ENCODE results near the gene AKAP12. TPM values are rescaled to one million over a fixed set of nuclear protein-coding genes. Genes with fewer than 3 reads are reported as not detected.

The AKAP12 gene
- total RNA-seq, 1 experiment from 2014 or later, result 109 TPM

- peak overlapping the region; percentile 69 for H3K27ac ChIP-seq (ENCODE audit: low read length)
- no peaks in the 10 kb centered on the region for H3K9me3 ChIP-seq (ENCODE audit: low read length)
- peaks cover 14% of the 10 kb centered on the region for H3K36me3 ChIP-seq (ENCODE audit: low read depth, low read length)
- H3K9me2 ChIP-seq (replicated peaks; ENCODE audit: low read length), result no peaks in the 10 kb centered on the region
- 0 out of 2 replicates have a peak overlapping the region, but pooled peaks have one; percentile 57 for H3K4me2 ChIP-seq (ENCODE audit: low read length)
- BruUV-seq (replicated peaks), result no TSS peak
- no peak for TF ChIP-seq EZH2 (IDR thresholded peaks at IDR 0.05; ENCODE audit: low read length, unreplicated experiment)
- no peak for TF ChIP-seq EZH2phosphoT487 (IDR thresholded peaks at IDR 0.05; ENCODE audit: borderline replicate concordance, low read length)
- no peak for TF ChIP-seq CTCF (conservative IDR thresholded peaks at IDR 0.05; ENCODE audit: low read depth, low read length)
- H4K20me1 ChIP-seq (ENCODE audit: low read length), result 0 out of 2 replicates have a peak, but pooled peaks cover 5% of the 10 kb centered on the region
- H3K9ac ChIP-seq (ENCODE audit: low read length), result no peak overlapping the region
- no peak overlapping the region for H2AFZ ChIP-seq (ENCODE audit: low read length)
- H3K4me1 ChIP-seq (ENCODE audit: insufficient read depth, low read length), result peaks cover 18% of the 10 kb centered on the region
- H3K79me2 ChIP-seq (ENCODE audit: low read length), result peaks cover 87% of the 10 kb centered on the region
- peaks cover 6% of the 10 kb centered on the region for H3F3A ChIP-seq (ENCODE audit: low read length, unreplicated experiment)
- ChIA-PET CTCF (no interaction called here), POLR2A (ENCODE audit: unreplicated experiment) (no interaction called here)
- ATAC-seq, result peak; percentile 79
- H3K27me3 ChIP-seq (ENCODE audit: low read length), result no peaks in the 10 kb centered on the region
- DNase-seq, result peak; percentile 65
- H3K4me3 ChIP-seq (ENCODE audit: low read length), result no peak overlapping the region
- intact Hi-C loops (cut with micrococcal nuclease), result no loop called here
Measured at GRCh38 chr6:151400473-151400872, 160.7 kb downstream of the AKAP12 start.

- intact Hi-C loops (cut with micrococcal nuclease), result no loop called here
- Histone ChIP-seq H2AFZ (ENCODE audit: low read length) (no peak overlapping the region), H3K4me2 (ENCODE audit: low read length) (no peak overlapping the region), H3K4me3 (ENCODE audit: low read length) (no peak overlapping the region), H3K36me3 (ENCODE audit: low read depth, low read length) (peaks cover 20% of the 10 kb centered on the region), H3K4me1 (ENCODE audit: insufficient read depth, low read length) (peaks cover 18% of the 10 kb centered on the region), H3K27ac (ENCODE audit: low read length) (no peak overlapping the region), H3K27me3 (ENCODE audit: low read length) (no peaks in the 10 kb centered on the region), H4K20me1 (ENCODE audit: low read length) (0 out of 2 replicates have a peak, but pooled peaks cover 5% of the 10 kb centered on the region), H3K79me2 (ENCODE audit: low read length) (peaks cover 69% of the 10 kb centered on the region), H3K9me2 (replicated peaks; ENCODE audit: low read length) (no peaks in the 10 kb centered on the region), H3K9me3 (ENCODE audit: low read length) (no peaks in the 10 kb centered on the region), H3F3A (ENCODE audit: low read length, unreplicated experiment) (peaks cover 6% of the 10 kb centered on the region), H3K9ac (ENCODE audit: low read length) (no peak overlapping the region)
- no peak for ATAC-seq
- no TSS peak for BruUV-seq (replicated peaks)
- CTCF ChIA-PET, result no interaction called here
- TF ChIP-seq EZH2 (IDR thresholded peaks at IDR 0.05; ENCODE audit: low read length, unreplicated experiment), result no peak
- TF ChIP-seq CTCF (conservative IDR thresholded peaks at IDR 0.05; ENCODE audit: low read depth, low read length), result no peak
- TF ChIP-seq EZH2phosphoT487 (IDR thresholded peaks at IDR 0.05; ENCODE audit: borderline replicate concordance, low read length), result no peak
- POLR2A ChIA-PET (ENCODE audit: unreplicated experiment), result no interaction called here
- no peak for DNase-seq
Measured at GRCh38 chr6:151402228-151402627, 162.5 kb downstream of the AKAP12 start.

- peaks cover 6% of the 10 kb centered on the region for H3F3A ChIP-seq (ENCODE audit: low read length, unreplicated experiment)
- H3K4me2 ChIP-seq (ENCODE audit: low read length), result no peak overlapping the region
- no peak overlapping the region for H3K4me3 ChIP-seq (ENCODE audit: low read length)
- H3K27me3 ChIP-seq (ENCODE audit: low read length), result no peaks in the 10 kb centered on the region
- ATAC-seq (no peak), DNase-seq (no peak)
- no TSS peak for BruUV-seq (replicated peaks)
- ChIA-PET CTCF (no interaction called here), POLR2A (ENCODE audit: unreplicated experiment) (no interaction called here)
- peaks cover 20% of the 10 kb centered on the region for H3K36me3 ChIP-seq (ENCODE audit: low read depth, low read length)
- no peak for TF ChIP-seq EZH2 (IDR thresholded peaks at IDR 0.05; ENCODE audit: low read length, unreplicated experiment)
- no peak for TF ChIP-seq CTCF (conservative IDR thresholded peaks at IDR 0.05; ENCODE audit: low read depth, low read length)
- TF ChIP-seq EZH2phosphoT487 (IDR thresholded peaks at IDR 0.05; ENCODE audit: borderline replicate concordance, low read length), result no peak
- H3K9me2 ChIP-seq (replicated peaks; ENCODE audit: low read length), result no peaks in the 10 kb centered on the region
- no peaks in the 10 kb centered on the region for H3K9me3 ChIP-seq (ENCODE audit: low read length)
- H3K4me1 ChIP-seq (ENCODE audit: insufficient read depth, low read length), result peaks cover 18% of the 10 kb centered on the region
- H2AFZ ChIP-seq (ENCODE audit: low read length), result no peak overlapping the region
- intact Hi-C loops (cut with micrococcal nuclease), result no loop called here
- peaks cover 53% of the 10 kb centered on the region for H3K79me2 ChIP-seq (ENCODE audit: low read length)
- H3K27ac ChIP-seq (ENCODE audit: low read length), result no peak overlapping the region
- 0 out of 2 replicates have a peak, but pooled peaks cover 5% of the 10 kb centered on the region for H4K20me1 ChIP-seq (ENCODE audit: low read length)
- no peak overlapping the region for H3K9ac ChIP-seq (ENCODE audit: low read length)
Measured at GRCh38 chr6:151403919-151404308, 164.1 kb downstream of the AKAP12 start.

Data from PC-3 (cell line).